H1 (cell line): ENCODE results near the gene HTR4.

ENCODE experiments used
- ATF3 ChIP-seq: IDR thresholded peaks from 2 replicates; pipeline ENCODE4 v1.6.1; 2011; ENCODE audit warnings: low read depth, mild to moderate bottlenecking, low read length; ENCODE audit not compliant: insufficient read depth
- CTCF ChIP-seq, 3 experiments: IDR thresholded peaks; 1 replicate in 2 of 3; 2 replicates in 1 of 3; pipeline versions ENCODE4 v1.5.1 to v1.6.1; 2011; ENCODE audit warnings: low read length in 3 of 3, mild to moderate bottlenecking in 3 of 3, inconsistent platforms in 2 of 3, low read depth in 1 of 3, moderate library complexity in 1 of 3; ENCODE audit not compliant: insufficient read depth in 1 of 3; ENCODE audit errors: control extremely low read depth in 1 of 3
- EZH2 ChIP-seq: fragments of 200-600 bp; sonication (generic); IDR thresholded peaks from 2 replicates; pipeline ENCODE4 v1.7.1; 2012; ENCODE audit warnings: low read depth, mild to moderate bottlenecking, moderate library complexity, low read length, inconsistent platforms; ENCODE audit not compliant: severe bottlenecking
- FOSL1 ChIP-seq: IDR thresholded peaks from 2 replicates; pipeline ENCODE4 v1.6.1; 2011; ENCODE audit warnings: mild to moderate bottlenecking, low read depth, low read length, moderate library complexity; ENCODE audit not compliant: insufficient read depth
- GABPA ChIP-seq: IDR thresholded peaks from 2 replicates; pipeline ENCODE4 v1.6.1; 2011; ENCODE audit warnings: mild to moderate bottlenecking, low read length, moderate library complexity, borderline replicate concordance; ENCODE audit not compliant: insufficient read depth
- HDAC2 ChIP-seq, 2 experiments: fragments of 300-600 bp in 1 of 2; sonication (generic) in 1 of 2; IDR thresholded peaks; 2 replicates each; pipeline ENCODE4 v1.6.1; 2011 to 2012; ENCODE audit warnings: low read depth in 2 of 2, low read length in 2 of 2, mild to moderate bottlenecking in 2 of 2, moderate library complexity in 2 of 2, borderline replicate concordance in 1 of 2, inconsistent platforms in 1 of 2
- JUN ChIP-seq: IDR thresholded peaks from 2 replicates; pipeline ENCODE4 v1.6.1; 2011; ENCODE audit warnings: low read depth, mild to moderate bottlenecking, improper control_type of control experiment, low read length
- POLR2A ChIP-seq, 2 experiments: IDR thresholded peaks; 1 replicate in 1 of 2; 2 replicates in 1 of 2; pipeline ENCODE4 v1.6.1; 2011; ENCODE audit warnings: low read depth in 2 of 2, low read length in 2 of 2, mild to moderate bottlenecking in 2 of 2; ENCODE audit errors: control extremely low read depth in 1 of 2
- POLR2AphosphoS5 ChIP-seq: IDR thresholded peaks from 2 replicates; pipeline ENCODE4 v1.6.1; 2011; ENCODE audit warnings: low read depth, low read length
- SP1 ChIP-seq: IDR thresholded peaks from 2 replicates; pipeline ENCODE4 v1.6.1; 2011; ENCODE audit warnings: low read depth, low read length
- SUZ12 ChIP-seq: fragments of 200-600 bp; sonication (generic); IDR thresholded peaks from 2 replicates; pipeline ENCODE4 v1.6.1; 2012; ENCODE audit warnings: mild to moderate bottlenecking, inconsistent platforms, low read length, moderate library complexity, mixed read lengths

GRCh38 chr5:148569948-148570347, 84.4 kb downstream of the HTR4 start:
- TF ChIP-seq CTCF (IDR thresholded peaks at IDR 0.05; ENCODE audit: control extremely low read depth in 1 of 3, insufficient read depth in 1 of 3, low read depth in 1 of 3, low read length in 3 of 3) (no peak), GABPA (no peak), EZH2 (no peak), ATF3 (no peak), SP1 (no peak), FOSL1 (no peak), POLR2AphosphoS5 (no peak), JUN (no peak), POLR2A (IDR thresholded peaks at IDR 0.05; ENCODE audit: control extremely low read depth in 1 of 2, low read depth in 2 of 2, low read length in 2 of 2) (no peak), SUZ12 (no peak), HDAC2 (IDR thresholded peaks at IDR 0.05; ENCODE audit: borderline replicate concordance in 1 of 2, low read depth in 2 of 2, low read length in 2 of 2) (no peak)
